ENCODE data around the gene ASPM. TPM values are rescaled to one million over a fixed set of nuclear protein-coding genes. Genes with fewer than 3 reads are reported as not detected.

ASPM gene
- total RNA-seq, 1 experiment from 2014 or later: 57.6 TPM

- H3K4me2 ChIP-seq: no peak overlapping the region
- CTCF ChIA-PET: no interaction called here
- H4K20me1 ChIP-seq (ENCODE audit: insufficient read depth): no peaks in the 10 kb centered on the region
- no peaks in the 10 kb centered on the region for H3K9me3 ChIP-seq (ENCODE audit: insufficient read depth, low read depth)
- no peaks in the 10 kb centered on the region for H3F3A ChIP-seq (ENCODE audit: insufficient read depth, low read depth)
- no peaks in the 10 kb centered on the region for H3K4me1 ChIP-seq (replicated peaks; ENCODE audit: insufficient read depth)
- TF ChIP-seq CTCF (conservative IDR thresholded peaks at IDR 0.05) (no peak), EZH2 (IDR thresholded peaks at IDR 0.05; ENCODE audit: low read depth) (no peak)
- no TSS peak for BruUV-seq (replicated peaks)
- intact Hi-C loops (cut with micrococcal nuclease; ENCODE audit: unreplicated experiment): no loop called here
- H2AFZ ChIP-seq: no peak overlapping the region
- H3K27me3 ChIP-seq (ENCODE audit: insufficient read depth, low read depth): no peaks in the 10 kb centered on the region
- H3K9me2 ChIP-seq (ENCODE audit: insufficient read depth): no peaks in the 10 kb centered on the region; the same call in 1 of the 2 replicates
- no peak overlapping the region for H3K4me3 ChIP-seq
- no peaks in the 10 kb centered on the region for H3K79me2 ChIP-seq (ENCODE audit: low read depth)
- H3K36me3 ChIP-seq (ENCODE audit: low read depth): no peaks in the 10 kb centered on the region
- POLR2A ChIA-PET (ENCODE audit: unreplicated experiment): no interaction called here
- H3K27ac ChIP-seq: no peak overlapping the region
- DNase-seq: no peak
Observed at GRCh38 chr1:197073978-197074377, 72.5 kb downstream of the ASPM start.

GRCh38 chr1:197067457-197067818 lies 79.0 kb downstream of the ASPM start:
- no peak for DNase-seq
- CTCF ChIA-PET: no interaction called here
- no peaks in the 10 kb centered on the region for H3K9me2 ChIP-seq (ENCODE audit: insufficient read depth)
- H3K4me1 ChIP-seq (replicated peaks; ENCODE audit: insufficient read depth): no peaks in the 10 kb centered on the region
- POLR2A ChIA-PET (ENCODE audit: unreplicated experiment): no interaction called here
- H3K79me2 ChIP-seq (ENCODE audit: low read depth): no peaks in the 10 kb centered on the region
- no peaks in the 10 kb centered on the region for H3K36me3 ChIP-seq (ENCODE audit: low read depth)
- H3K27me3 ChIP-seq (ENCODE audit: insufficient read depth, low read depth): no peaks in the 10 kb centered on the region
- TF ChIP-seq CTCF (conservative IDR thresholded peaks at IDR 0.05): no peak
- no peak for TF ChIP-seq EZH2 (IDR thresholded peaks at IDR 0.05; ENCODE audit: low read depth)
- H3K4me2 ChIP-seq: no peak overlapping the region
- intact Hi-C loops (cut with micrococcal nuclease; ENCODE audit: unreplicated experiment): no loop called here
- no peak overlapping the region for H2AFZ ChIP-seq
- H3F3A ChIP-seq (ENCODE audit: insufficient read depth, low read depth): no peaks in the 10 kb centered on the region
- H3K27ac ChIP-seq: no peak overlapping the region
- H3K9me3 ChIP-seq (ENCODE audit: insufficient read depth, low read depth): no peaks in the 10 kb centered on the region
- no peak overlapping the region for H3K4me3 ChIP-seq
- BruUV-seq (replicated peaks): no TSS peak
- H4K20me1 ChIP-seq (ENCODE audit: insufficient read depth): no peaks in the 10 kb centered on the region

- H2AFZ ChIP-seq: 0 out of 2 replicates have a peak within 1 kb of the TSS, but pooled peaks have one; percentile 31
- no peaks in the 10 kb centered on the region for H3K36me3 ChIP-seq (ENCODE audit: low read depth)
- no TSS peak for BruUV-seq (replicated peaks)
- no peaks in the 10 kb centered on the region for H3K9me3 ChIP-seq (ENCODE audit: insufficient read depth, low read depth)
- ChIA-PET CTCF (no interaction called here), POLR2A (ENCODE audit: unreplicated experiment) (no interaction called here)
- H3K4me3 ChIP-seq: no peak within 1 kb of the TSS
- intact Hi-C loops (cut with micrococcal nuclease; ENCODE audit: unreplicated experiment): no loop called here
- DNase-seq: no peak
- H3K4me1 ChIP-seq (replicated peaks; ENCODE audit: insufficient read depth): no peaks in the 10 kb centered on the region
- no peaks in the 10 kb centered on the region for H4K20me1 ChIP-seq (ENCODE audit: insufficient read depth)
- no peak within 1 kb of the TSS for H3K27ac ChIP-seq
- TF ChIP-seq CTCF (conservative IDR thresholded peaks at IDR 0.05): 0 out of 2 replicates have a peak, but pooled peaks have one; percentile 23
- no peak for TF ChIP-seq EZH2 (IDR thresholded peaks at IDR 0.05; ENCODE audit: low read depth)
- H3K79me2 ChIP-seq (ENCODE audit: low read depth): no peaks in the 10 kb centered on the region
- no peaks in the 10 kb centered on the region for H3K27me3 ChIP-seq (ENCODE audit: insufficient read depth, low read depth)
- H3F3A ChIP-seq (ENCODE audit: insufficient read depth, low read depth): no peaks in the 10 kb centered on the region
- no peaks in the 10 kb centered on the region for H3K9me2 ChIP-seq (ENCODE audit: insufficient read depth)
- no peak within 1 kb of the TSS for H3K4me2 ChIP-seq
Observed at GRCh38 chr1:197066719-197067456, 79.6 kb downstream of the ASPM start, which contains the start of gene F13B. F13B (minus strand) TSS chr1:197067260; CDS start chr1:197067223, 37 bp downstream.
